ENCODE data around the gene RPL41.
"Not testable (repeated sequence)": the region's sequence is repeated elsewhere in the genome, so short reads cannot be mapped to it uniquely, and the experiment has no call there.

The RPL41 gene
- total RNA-seq, result 278 to 370 reads per million in 2 donors

- peak; percentile 65 for DNase-seq
Measured at GRCh38 chr12:56116267-56117081, at the start of gene RPL41. RPL41 (plus strand) TSS chr12:56116633.

GRCh38 chr12:56071648-56072047, 44.8 kb upstream of the RPL41 start:
- DNase-seq, result no peak

- DNase-seq, result no peak
Measured at GRCh38 chr12:56074396-56074795, 42.0 kb upstream of the RPL41 start.

DNA sequence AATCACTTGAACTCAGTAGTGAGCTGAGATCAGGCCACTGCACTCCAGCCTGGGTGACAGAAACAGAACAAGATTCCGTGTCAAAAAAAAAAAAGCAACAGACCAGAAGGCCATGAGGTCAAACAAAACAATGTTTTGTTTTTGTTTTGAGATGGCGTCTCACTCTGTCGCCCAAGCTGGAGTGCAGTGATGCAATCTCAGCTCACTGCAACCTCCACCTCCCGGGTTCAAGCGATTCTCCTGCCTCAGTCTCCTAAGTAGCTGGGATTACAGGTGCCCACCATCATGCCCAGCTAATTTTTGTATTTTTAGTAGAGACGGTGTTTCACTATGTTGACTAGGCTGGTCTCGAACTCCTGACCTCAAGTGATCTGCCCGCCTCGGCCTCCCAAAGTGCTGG, 38.5 kb upstream of the RPL41 start:
- DNase-seq, result not testable (repeated sequence)

- DNase-seq, result no peak
Measured at GRCh38 chr12:56078427-56078826, 38.0 kb upstream of the RPL41 start.

DNA sequence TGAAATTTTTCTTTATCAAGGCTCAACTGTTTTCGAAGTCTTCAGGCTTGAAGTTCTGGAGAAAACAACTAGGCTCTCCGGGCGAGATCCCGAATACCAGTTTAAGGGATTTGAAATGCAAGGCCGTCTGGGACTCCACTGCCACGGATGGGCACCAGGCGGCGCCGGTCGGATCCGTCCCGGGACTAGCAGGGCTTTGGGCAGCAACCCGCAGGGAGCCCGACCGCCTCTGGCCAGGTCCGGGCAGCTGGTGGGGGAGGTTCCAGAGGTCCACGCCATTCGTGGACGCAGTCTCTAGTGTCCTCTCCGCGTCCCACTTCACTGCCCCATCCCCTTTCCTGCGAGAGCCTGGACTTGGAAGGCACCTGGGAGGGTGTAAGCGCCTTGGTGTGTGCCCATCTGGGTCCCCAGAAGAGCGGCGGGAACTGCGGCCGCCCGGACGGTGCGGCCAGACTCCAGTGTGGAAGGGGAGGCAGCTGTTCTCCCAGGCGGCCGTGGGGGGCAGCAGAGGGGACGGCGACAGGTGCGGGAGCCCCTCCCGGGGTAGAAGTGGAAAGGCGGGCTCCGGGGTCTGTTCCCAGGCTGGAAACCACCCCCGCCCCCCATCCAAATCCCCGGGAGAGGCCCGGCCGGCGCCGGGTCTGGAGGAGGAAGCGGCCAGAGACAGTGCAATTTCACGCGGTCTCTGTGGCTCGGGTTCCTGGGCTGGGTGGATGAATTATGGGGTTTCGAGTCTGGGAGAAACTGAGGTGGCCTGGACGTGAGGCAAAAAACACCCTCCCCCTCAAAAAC, 37.3 kb upstream of the RPL41 start:
- peak; percentile 29 for DNase-seq

GRCh38 chr12:56079723-56080555, 36.5 kb upstream of the RPL41 start, which contains the start of gene ERBB3:
ERBB3 (plus strand) TSS chr12:56080165; CDS start chr12:56080301, 136 bp downstream.
- DNase-seq, result peak; percentile 50

DNA sequence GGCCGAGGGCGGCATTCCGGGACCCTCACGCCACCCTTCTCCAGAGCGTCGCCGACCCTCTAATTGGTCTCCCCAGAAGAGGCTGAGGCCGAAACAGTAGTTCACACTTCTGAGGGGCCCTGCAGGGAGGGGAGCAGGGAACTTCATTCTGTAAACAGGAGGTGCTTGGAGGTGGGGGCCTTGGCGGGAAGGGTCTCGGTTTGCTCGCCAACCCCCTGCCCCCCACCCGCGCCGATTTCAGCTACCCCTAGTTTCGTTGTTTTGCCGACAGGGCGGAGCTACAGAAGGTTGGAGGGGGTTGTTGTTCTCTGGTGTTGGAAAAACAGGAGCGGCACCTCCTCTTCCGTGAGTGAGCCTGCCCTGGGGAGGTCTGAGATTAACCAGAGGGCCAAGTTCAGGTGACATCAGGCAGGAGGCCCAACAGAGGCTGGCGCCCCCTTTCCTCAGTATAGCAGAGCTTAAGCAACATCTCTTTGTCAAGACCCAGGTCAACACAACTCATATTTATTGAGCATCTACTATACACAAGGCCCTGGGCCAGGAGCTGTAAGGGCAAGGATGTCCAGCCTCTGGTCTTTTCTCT, 35.8 kb upstream of the RPL41 start:
- DNase-seq, result no peak

DNA sequence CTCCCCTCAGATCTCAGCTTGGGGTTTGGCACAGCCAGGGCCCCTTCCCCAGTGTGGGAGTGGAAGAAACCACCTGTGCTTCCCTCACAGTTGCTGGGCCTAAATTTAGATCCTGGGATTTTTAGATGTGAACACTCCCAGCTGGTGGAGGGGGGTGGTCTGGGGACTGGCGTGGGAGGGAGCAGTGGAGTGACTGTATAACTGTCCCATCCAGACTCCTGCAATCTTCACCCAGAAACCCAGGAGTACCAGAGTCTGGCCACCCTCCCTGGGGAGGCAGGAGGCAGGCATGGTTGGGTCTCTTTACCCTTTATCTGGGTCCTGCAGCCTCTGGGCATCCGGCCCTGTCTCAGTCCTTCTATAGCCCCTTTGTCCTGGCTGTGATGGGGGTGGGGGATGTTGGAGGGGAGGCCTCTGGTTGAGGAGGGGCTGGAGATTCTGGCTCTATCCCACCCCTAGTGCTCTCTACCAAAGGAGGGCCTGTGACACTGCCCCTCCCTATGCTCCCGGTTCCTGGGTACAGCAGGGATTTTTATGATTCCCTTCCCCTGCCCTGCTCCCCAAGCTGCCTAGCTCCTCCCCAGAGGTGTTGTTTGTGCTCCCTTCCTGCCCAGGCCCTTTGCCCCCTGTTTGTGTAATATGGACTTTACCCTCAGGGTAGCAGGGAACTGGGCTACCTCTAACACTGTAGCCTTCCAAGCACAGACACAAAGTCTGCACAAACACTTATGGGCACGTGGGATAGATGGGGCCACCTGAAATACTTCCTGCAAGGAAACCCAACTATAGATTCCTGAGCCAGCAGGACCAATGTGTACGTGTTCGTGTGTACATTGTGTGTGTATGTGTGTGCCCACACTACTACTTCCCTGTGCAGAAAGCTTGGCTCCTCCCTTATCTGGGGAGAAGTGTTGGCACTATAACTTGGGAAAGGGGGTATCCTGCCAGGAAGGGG, 34.8 kb upstream of the RPL41 start:
- DNase-seq, result no peak

GRCh38 chr12:56082382-56082781, 34.1 kb upstream of the RPL41 start:
- DNase-seq, result no peak

DNA sequence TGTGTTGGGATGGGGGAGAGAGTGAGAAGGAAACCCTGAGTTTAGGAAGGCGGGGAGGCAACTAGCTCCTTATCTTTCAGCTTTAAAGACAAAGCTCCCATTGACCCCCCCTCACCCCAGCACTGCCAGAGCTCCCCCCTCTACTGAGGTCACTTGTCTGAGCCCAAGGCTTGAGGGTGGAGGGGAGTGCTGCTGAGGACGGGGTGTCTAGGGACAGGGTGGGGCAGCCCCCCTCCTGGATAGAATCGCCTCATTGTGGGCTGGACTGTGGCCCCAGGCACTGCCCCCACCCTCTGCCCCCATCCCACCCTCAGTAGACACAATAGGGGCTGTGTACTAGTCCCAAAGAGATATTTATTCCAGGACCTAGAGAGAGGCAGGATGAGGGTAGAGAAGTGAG, 33.5 kb upstream of the RPL41 start:
- DNase-seq, result no peak

GRCh38 chr12:56084958-56085543, 31.4 kb upstream of the RPL41 start:
- no peak for DNase-seq

GRCh38 chr12:56086096-56086495, 30.3 kb upstream of the RPL41 start:
- DNase-seq, result no peak

DNA sequence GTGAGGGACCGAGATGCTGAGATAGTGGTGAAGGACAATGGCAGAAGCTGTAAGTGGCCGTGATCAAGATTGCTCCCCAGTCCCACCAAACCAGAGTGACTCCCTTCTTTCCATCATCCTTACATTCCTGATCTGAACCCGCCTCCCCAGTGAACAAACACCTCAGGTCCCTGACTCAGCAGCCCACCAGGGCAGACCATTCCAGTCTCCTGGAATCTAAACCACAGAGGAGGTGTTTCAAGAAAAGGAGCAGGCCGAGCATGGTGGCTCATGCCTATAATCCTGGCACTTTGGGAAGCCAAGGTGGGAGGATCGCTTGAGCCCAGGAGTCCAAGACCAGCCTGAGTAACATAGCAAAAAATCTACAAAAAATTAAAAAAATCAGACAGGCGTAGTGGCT, 29.8 kb upstream of the RPL41 start:
- DNase-seq, result no peak

- no peak for DNase-seq
Measured at GRCh38 chr12:56087220-56087619, 29.2 kb upstream of the RPL41 start.

DNA sequence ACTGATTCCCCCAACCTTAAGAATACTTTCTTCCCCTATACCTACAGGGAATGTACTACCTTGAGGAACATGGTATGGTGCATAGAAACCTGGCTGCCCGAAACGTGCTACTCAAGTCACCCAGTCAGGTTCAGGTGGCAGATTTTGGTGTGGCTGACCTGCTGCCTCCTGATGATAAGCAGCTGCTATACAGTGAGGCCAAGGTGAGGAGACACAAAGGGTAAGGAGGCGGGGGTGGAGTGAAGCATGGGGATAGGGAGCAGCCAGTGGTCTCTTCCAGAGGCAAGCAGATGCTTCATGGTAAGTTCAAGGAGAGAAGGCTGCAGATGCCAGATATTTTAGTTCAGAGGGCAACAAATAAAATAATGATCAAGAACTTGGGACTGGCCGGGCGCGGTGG, 18.7 kb upstream of the RPL41 start:
- no peak for DNase-seq

DNA sequence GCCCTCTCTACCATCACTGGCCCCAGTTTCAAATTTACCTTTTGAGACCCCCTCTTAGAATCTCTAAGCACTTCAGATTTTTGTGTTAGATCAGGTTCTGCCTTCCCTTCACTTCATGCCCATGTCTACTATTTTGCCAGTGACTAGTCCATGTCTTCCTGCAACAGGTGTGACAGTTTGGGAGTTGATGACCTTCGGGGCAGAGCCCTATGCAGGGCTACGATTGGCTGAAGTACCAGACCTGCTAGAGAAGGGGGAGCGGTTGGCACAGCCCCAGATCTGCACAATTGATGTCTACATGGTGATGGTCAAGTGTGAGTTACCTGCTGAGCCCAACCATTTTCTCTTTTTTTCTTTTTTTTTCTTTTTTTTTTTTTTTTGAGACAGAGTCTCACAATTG, 17.8 kb upstream of the RPL41 start:
- no peak for DNase-seq

GRCh38 chr12:56099787-56100186, 16.6 kb upstream of the RPL41 start:
- no peak for DNase-seq

- no peak for DNase-seq
Measured at GRCh38 chr12:56101045-56101444, 15.4 kb upstream of the RPL41 start.

DNA sequence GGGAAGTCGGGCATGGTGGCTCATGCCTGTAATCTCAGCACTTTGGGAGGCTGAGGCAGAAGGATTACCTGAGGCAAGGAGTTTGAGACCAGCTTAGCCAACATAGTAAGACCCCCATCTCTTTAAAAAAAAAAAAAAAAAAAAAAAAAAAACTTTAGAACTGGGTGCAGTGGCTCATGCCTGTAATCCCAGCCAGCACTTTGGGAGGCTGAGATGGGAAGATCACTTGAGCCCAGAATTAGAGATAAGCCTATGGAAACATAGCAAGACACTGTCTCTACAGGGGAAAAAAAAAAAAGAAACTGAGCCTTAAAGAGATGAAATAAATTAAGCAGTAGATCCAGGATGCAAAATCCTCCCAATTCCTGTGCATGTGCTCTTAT, 13.8 kb upstream of the RPL41 start:
- no peak for DNase-seq

DNA sequence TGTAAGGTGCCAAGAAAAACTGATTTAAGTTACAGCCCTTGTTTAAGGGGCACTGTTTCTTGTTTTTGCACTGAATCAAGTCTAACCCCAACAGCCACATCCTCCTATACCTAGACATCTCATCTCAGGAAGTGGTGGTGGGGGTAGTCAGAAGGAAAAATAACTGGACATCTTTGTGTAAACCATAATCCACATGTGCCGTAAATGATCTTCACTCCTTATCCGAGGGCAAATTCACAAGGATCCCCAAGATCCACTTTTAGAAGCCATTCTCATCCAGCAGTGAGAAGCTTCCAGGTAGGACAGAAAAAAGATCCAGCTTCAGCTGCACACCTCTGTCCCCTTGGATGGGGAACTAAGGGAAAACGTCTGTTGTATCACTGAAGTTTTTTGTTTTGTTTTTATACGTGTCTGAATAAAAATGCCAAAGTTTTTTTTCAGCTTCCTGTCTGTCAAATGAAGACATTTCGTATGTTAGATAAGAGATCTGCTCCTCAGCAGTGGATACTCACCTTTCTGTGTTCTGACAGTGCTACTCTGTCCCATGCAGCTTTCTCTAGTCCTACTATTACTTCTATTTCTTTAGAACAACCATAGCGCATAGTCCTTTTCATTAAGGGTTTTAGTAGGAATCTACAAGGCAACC, 13.2 kb upstream of the RPL41 start:
- DNase-seq, result no peak
